Neural cell (in vitro differentiated cells): ENCODE results near the gene C2orf49. TPM values are rescaled to one million over a fixed set of nuclear protein-coding genes. Genes with fewer than 3 reads are reported as not detected.

Experiments used
- H2AFZ ChIP-seq: fragments of 200-600, 300-800 bp; sonication (generic), shearing (Covaris generic); 2 replicates; pipeline ENCODE4 v1.6.0; 2014; ENCODE audit warnings: low read depth, mild to moderate bottlenecking, antibody characterized with exemption, low read length, moderate library complexity
- H3F3A ChIP-seq: fragments of 200-600 bp; shearing (Covaris generic); 2 replicates; pipeline ENCODE4 v1.6.1; 2016; ENCODE audit warnings: mild to moderate bottlenecking, moderate library complexity, mixed read lengths, antibody characterized with exemption, low read length; ENCODE audit not compliant: insufficient read depth, poor library complexity, severe bottlenecking
- H3K27ac ChIP-seq: fragments of 200-600, 300-800 bp; sonication (generic), shearing (Covaris generic); 2 replicates; pipeline ENCODE4 v1.5.1; 2014; ENCODE audit warnings: mild to moderate bottlenecking, low read length, moderate library complexity
- H3K27me3 ChIP-seq: fragments of 300-800, 200-600 bp; sonication (generic), shearing (Covaris generic); 2 replicates; pipeline ENCODE4 v1.6.0; 2014; ENCODE audit warnings: mild to moderate bottlenecking, low read depth, low read length, moderate library complexity; ENCODE audit not compliant: insufficient read depth
- H3K36me3 ChIP-seq: fragments of 300-800, 200-600 bp; sonication (generic), shearing (Covaris generic); 2 replicates; pipeline ENCODE4 v1.5.1; 2014; ENCODE audit warnings: mild to moderate bottlenecking, antibody characterized with exemption, low read length, moderate library complexity; ENCODE audit not compliant: insufficient read depth
- H3K4me2 ChIP-seq: fragments of 300-800, 200-600 bp; sonication (generic), shearing (Covaris generic); 2 replicates; pipeline ENCODE4 v1.6.0; 2014; ENCODE audit warnings: mild to moderate bottlenecking, low read length
- H3K4me3 ChIP-seq: fragments of 300-800, 200-600 bp; sonication (generic), shearing (Covaris generic); 2 replicates; pipeline ENCODE4 v1.5.1; 2014; ENCODE audit warnings: mild to moderate bottlenecking, low read length, moderate library complexity
- H3K79me2 ChIP-seq: fragments of 200-600 bp; shearing (Covaris generic); replicated peaks from 2 replicates; pipeline ENCODE4 v1.6.0; 2014; ENCODE audit warnings: mild to moderate bottlenecking, low read length, moderate library complexity; ENCODE audit not compliant: insufficient read depth
- H3K9ac ChIP-seq: fragments of 300-800, 200-600 bp; sonication (generic), shearing (Covaris generic); 2 replicates; pipeline ENCODE4 v1.6.1; 2016; ENCODE audit warnings: mild to moderate bottlenecking, low read length, mixed read lengths
- H3K9me2 ChIP-seq: fragments of 200-600 bp; shearing (Covaris generic); 2 replicates; pipeline ENCODE4 v1.6.1; 2016; ENCODE audit warnings: mild to moderate bottlenecking, low read length, mixed read lengths; ENCODE audit not compliant: insufficient read depth
- H3K9me3 ChIP-seq: fragments of 200-600, 300-800 bp; sonication (generic), shearing (Covaris generic); 2 replicates; pipeline ENCODE4 v1.6.1; 2016; ENCODE audit warnings: mild to moderate bottlenecking, mixed run types, low read length, moderate library complexity, mixed read lengths
- H4K20me1 ChIP-seq: fragments of 200-600 bp; shearing (Covaris generic); 2 replicates; pipeline ENCODE4 v1.6.1; 2016; ENCODE audit warnings: mild to moderate bottlenecking, mixed run types; ENCODE audit not compliant: insufficient read depth
- EP300 ChIP-seq: fragments of 450-650 bp; conservative IDR thresholded peaks from 2 replicates; pipeline ENCODE4 v1.6.1; 2014; ENCODE audit warnings: antibody characterized with exemption, mild to moderate bottlenecking, moderate library complexity; ENCODE audit not compliant: poor library complexity, severe bottlenecking
- EZH2 ChIP-seq: fragments of 200-600, 300-800 bp; shearing (Covaris generic), sonication (generic); IDR thresholded peaks from 2 replicates; pipeline ENCODE4 v1.6.1; 2014; ENCODE audit warnings: antibody characterized with exemption, low read length, borderline replicate concordance, mild to moderate bottlenecking; ENCODE audit not compliant: insufficient read depth, poor library complexity, severe bottlenecking
- MXI1 ChIP-seq: fragments of 450-650 bp; conservative IDR thresholded peaks from 2 replicates; pipeline ENCODE4 v1.6.1; 2014; ENCODE audit warnings: antibody characterized with exemption, mild to moderate bottlenecking; ENCODE audit not compliant: poor library complexity, severe bottlenecking
- POLR2AphosphoS5 ChIP-seq: IDR thresholded peaks from 2 replicates; pipeline ENCODE4 v1.6.1; 2012
- RAD21 ChIP-seq: fragments of 450-650 bp; conservative IDR thresholded peaks from 2 replicates; pipeline ENCODE4 v1.6.1; 2014; ENCODE audit warnings: antibody characterized with exemption, mild to moderate bottlenecking, moderate library complexity
- SMC3 ChIP-seq: fragments of 450-650 bp; conservative IDR thresholded peaks from 2 replicates; pipeline ENCODE4 v1.6.1; 2014; ENCODE audit warnings: antibody characterized with exemption, mild to moderate bottlenecking, moderate library complexity; ENCODE audit not compliant: poor library complexity
- TAF1 ChIP-seq: IDR thresholded peaks from 2 replicates; pipeline ENCODE4 v1.6.1; 2012; ENCODE audit warnings: low read depth
- polyA plus RNA-seq: library from polyadenylated mRNA; depleted of rRNA; stranded (reverse); fragments of >200 nt; gene quantifications from 2 replicates; pipeline ENCODE4 v1.2.3, GENCODE V29; 2014
- TF ChIP-seq, protein P1 (sequence below): fragments of 450-650 bp; IDR thresholded peaks from 2 replicates; pipeline ENCODE4 v1.5.1; 2014; ENCODE audit warnings: antibody characterized with exemption, mild to moderate bottlenecking, moderate library complexity; ENCODE audit not compliant: poor library complexity, severe bottlenecking
- TF ChIP-seq, protein P2 (sequence below): IDR thresholded peaks from 2 replicates; pipeline ENCODE4 v1.6.1; 2012; ENCODE audit warnings: borderline replicate concordance

Gene C2orf49
- polyA plus RNA-seq, 1 donor from 2014 or later: 35.6 TPM

DNA sequence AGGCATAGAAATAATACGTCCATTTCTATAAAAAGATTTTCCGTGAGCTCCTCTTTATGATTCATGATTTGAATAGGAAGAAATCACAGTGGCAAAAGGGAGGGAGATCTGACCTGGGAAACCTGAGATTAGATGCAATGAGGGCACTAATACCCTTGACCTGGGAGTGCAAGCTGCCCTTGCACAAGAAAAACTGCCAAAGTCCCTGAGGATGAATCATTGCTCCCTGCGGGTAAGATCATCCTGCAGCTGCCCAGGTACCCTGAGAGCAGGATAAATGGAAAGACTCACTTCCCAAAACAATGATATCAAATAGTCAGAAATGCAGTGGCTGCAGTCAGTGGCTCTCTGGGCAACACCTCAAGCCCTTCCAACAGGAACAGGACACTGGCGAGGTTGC is 49.9 kb downstream of the C2orf49 start:
- Histone ChIP-seq H3K79me2 (no peaks in the 10 kb centered on the region), H3K27me3 (no peaks in the 10 kb centered on the region), H3F3A (no peaks in the 10 kb centered on the region), H3K4me3 (no peak overlapping the region), H4K20me1 (no peaks in the 10 kb centered on the region), H3K9me3 (no peaks in the 10 kb centered on the region), H3K27ac (no peak overlapping the region), H3K9me2 (no peaks in the 10 kb centered on the region), H2AFZ (no peak overlapping the region), H3K4me2 (no peak overlapping the region), H3K36me3 (no peaks in the 10 kb centered on the region), H3K9ac (no peak overlapping the region)
- no peak for TF ChIP-seq EZH2
- no peak for TF ChIP-seq TAF1
- TF ChIP-seq, protein P1, sequence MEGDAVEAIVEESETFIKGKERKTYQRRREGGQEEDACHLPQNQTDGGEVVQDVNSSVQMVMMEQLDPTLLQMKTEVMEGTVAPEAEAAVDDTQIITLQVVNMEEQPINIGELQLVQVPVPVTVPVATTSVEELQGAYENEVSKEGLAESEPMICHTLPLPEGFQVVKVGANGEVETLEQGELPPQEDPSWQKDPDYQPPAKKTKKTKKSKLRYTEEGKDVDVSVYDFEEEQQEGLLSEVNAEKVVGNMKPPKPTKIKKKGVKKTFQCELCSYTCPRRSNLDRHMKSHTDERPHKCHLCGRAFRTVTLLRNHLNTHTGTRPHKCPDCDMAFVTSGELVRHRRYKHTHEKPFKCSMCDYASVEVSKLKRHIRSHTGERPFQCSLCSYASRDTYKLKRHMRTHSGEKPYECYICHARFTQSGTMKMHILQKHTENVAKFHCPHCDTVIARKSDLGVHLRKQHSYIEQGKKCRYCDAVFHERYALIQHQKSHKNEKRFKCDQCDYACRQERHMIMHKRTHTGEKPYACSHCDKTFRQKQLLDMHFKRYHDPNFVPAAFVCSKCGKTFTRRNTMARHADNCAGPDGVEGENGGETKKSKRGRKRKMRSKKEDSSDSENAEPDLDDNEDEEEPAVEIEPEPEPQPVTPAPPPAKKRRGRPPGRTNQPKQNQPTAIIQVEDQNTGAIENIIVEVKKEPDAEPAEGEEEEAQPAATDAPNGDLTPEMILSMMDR: no peak
- TF ChIP-seq MXI1: no peak
- TF ChIP-seq RAD21: no peak
- TF ChIP-seq POLR2AphosphoS5: no peak
- TF ChIP-seq, protein P2, sequence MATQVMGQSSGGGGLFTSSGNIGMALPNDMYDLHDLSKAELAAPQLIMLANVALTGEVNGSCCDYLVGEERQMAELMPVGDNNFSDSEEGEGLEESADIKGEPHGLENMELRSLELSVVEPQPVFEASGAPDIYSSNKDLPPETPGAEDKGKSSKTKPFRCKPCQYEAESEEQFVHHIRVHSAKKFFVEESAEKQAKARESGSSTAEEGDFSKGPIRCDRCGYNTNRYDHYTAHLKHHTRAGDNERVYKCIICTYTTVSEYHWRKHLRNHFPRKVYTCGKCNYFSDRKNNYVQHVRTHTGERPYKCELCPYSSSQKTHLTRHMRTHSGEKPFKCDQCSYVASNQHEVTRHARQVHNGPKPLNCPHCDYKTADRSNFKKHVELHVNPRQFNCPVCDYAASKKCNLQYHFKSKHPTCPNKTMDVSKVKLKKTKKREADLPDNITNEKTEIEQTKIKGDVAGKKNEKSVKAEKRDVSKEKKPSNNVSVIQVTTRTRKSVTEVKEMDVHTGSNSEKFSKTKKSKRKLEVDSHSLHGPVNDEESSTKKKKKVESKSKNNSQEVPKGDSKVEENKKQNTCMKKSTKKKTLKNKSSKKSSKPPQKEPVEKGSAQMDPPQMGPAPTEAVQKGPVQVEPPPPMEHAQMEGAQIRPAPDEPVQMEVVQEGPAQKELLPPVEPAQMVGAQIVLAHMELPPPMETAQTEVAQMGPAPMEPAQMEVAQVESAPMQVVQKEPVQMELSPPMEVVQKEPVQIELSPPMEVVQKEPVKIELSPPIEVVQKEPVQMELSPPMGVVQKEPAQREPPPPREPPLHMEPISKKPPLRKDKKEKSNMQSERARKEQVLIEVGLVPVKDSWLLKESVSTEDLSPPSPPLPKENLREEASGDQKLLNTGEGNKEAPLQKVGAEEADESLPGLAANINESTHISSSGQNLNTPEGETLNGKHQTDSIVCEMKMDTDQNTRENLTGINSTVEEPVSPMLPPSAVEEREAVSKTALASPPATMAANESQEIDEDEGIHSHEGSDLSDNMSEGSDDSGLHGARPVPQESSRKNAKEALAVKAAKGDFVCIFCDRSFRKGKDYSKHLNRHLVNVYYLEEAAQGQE: no peak
- TF ChIP-seq SMC3: no peak
- TF ChIP-seq EP300: no peak

DNA sequence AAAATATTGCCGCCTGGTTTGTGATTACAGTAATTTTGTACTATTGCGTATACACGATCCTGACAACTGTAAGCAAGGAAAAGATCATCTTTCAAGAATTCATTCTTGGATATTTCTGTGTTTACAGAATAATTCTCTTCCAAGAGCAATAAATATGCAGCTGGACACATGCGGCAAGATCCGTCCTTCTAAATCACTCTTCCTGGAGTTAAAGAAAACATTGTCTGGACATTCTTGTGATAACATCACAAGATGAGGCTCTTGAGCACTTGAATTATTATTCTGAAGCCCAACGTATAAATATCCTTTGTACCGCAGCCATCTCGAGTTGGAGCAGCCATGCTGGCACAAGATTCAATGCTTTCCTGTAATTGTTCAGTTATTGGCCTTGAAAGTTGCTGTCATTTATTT is 51.6 kb downstream of the C2orf49 start:
- no peak overlapping the region for H3K27ac ChIP-seq

More for the DNA sequence above, 51.6 kb downstream of the C2orf49 start:
- Histone ChIP-seq H3K9me2 (no peaks in the 10 kb centered on the region), H3K79me2 (no peaks in the 10 kb centered on the region), H3K9me3 (no peaks in the 10 kb centered on the region), H4K20me1 (no peaks in the 10 kb centered on the region), H3K27me3 (no peaks in the 10 kb centered on the region), H3K36me3 (no peaks in the 10 kb centered on the region), H3K4me2 (no peak overlapping the region), H3K9ac (no peak overlapping the region), H3F3A (no peaks in the 10 kb centered on the region), H2AFZ (no peak overlapping the region), H3K4me3 (no peak overlapping the region)
- TF ChIP-seq EP300: no peak
- TF ChIP-seq, protein P1: no peak
- TF ChIP-seq EZH2: no peak
- TF ChIP-seq TAF1: no peak
- TF ChIP-seq RAD21: no peak
- TF ChIP-seq POLR2AphosphoS5: no peak
- TF ChIP-seq, protein P2: no peak
- TF ChIP-seq MXI1: no peak
- TF ChIP-seq SMC3: no peak
